Panc1 (cell line): Measurements from ENCODE around the gene OR6B1. TPM values are rescaled to one million over a fixed set of nuclear protein-coding genes. Genes with fewer than 3 reads are reported as not detected.

Experiments
- ATAC-seq: fragments of 200-7000 bp; cut with Tn5 transposase; 2 replicates; pipeline ENCODE4 v1.9.1; 2020; ENCODE audit warnings: mild to moderate bottlenecking, moderate library complexity
- BruUV-seq: library from RNA; stranded (reverse); fragments of 400-500 nt; replicated peaks from 2 replicates; lab custom pipeline; 2021; lab: Mats Ljungman, UMichigan
- CTCF ChIA-PET: fragments of 300-600 bp; sonication (Branson Sonifier 250); formaldehyde crosslinking; loops from one replicate; lab custom pipeline; 2022; ENCODE audit warnings: antibody characterized with exemption; lab: Charles Lee
- POLR2A ChIA-PET: fragments of 300-600 bp; sonication (Branson Sonifier 250); formaldehyde crosslinking; loops from one replicate; lab custom pipeline; 2022; ENCODE audit warnings: antibody characterized with exemption; lab: Charles Lee
- DNase-seq: peaks from one replicate; pipeline ENCODE4 v3.0.0-alpha.2; 2010; ENCODE audit warnings: low read depth, low spot score
- H3K27ac ChIP-seq: 2 replicates; pipeline ENCODE4 v1.5.1; 2011; ENCODE audit warnings: mild to moderate bottlenecking, low read length, inconsistent platforms
- H3K27me3 ChIP-seq: fragments of 200-500 bp; sonication (Bioruptor generic); 2 replicates; pipeline ENCODE4 v1.6.0; 2014; ENCODE audit warnings: low read length, inconsistent platforms; ENCODE audit not compliant: control insufficient read depth, insufficient read depth
- H3K36me3 ChIP-seq: fragments of 200-500 bp; sonication (Bioruptor generic); 2 replicates; pipeline ENCODE4 v1.5.1; 2014; ENCODE audit warnings: inconsistent platforms, mild to moderate bottlenecking, low read length, moderate library complexity; ENCODE audit not compliant: control insufficient read depth, insufficient read depth
- H3K4me1 ChIP-seq: 2 replicates; pipeline ENCODE4 v1.5.1; 2011; ENCODE audit warnings: inconsistent platforms, mild to moderate bottlenecking, low read length, moderate library complexity; ENCODE audit not compliant: control insufficient read depth, insufficient read depth
- H3K4me3 ChIP-seq, 2 experiments: 2 replicates each; pipeline ENCODE4 v1.5.1; 2011 to 2012; ENCODE audit warnings: low read depth in 2 of 2, low read length in 2 of 2, mild to moderate bottlenecking in 2 of 2, inconsistent platforms in 1 of 2, moderate library complexity in 1 of 2
- H3K9me3 ChIP-seq: fragments of 200-500 bp; sonication (Bioruptor generic); 2 replicates; pipeline ENCODE4 v1.5.1; 2014; ENCODE audit warnings: low read depth, mild to moderate bottlenecking, inconsistent platforms, low read length, moderate library complexity; ENCODE audit not compliant: control insufficient read depth, insufficient read depth
- CTCF ChIP-seq: fragments of 450-650 bp; IDR thresholded peaks from 2 replicates; pipeline ENCODE4 v1.5.1; 2017; ENCODE audit warnings: mild to moderate bottlenecking
- POLR2AphosphoS5 ChIP-seq: IDR thresholded peaks from 2 replicates; pipeline ENCODE4 v1.6.1; 2012; ENCODE audit warnings: mild to moderate bottlenecking, low read depth, low read length, moderate library complexity
- REST ChIP-seq, 2 experiments: IDR thresholded peaks; 2 replicates each; pipeline ENCODE4 v1.6.1; 2011 to 2012; ENCODE audit warnings: low read depth in 2 of 2, control low read depth in 1 of 2, low read length in 1 of 2, mild to moderate bottlenecking in 1 of 2, moderate library complexity in 1 of 2; ENCODE audit not compliant: insufficient read depth in 1 of 2
- SIN3A ChIP-seq: IDR thresholded peaks from 2 replicates; pipeline ENCODE4 v1.6.1; 2012; ENCODE audit warnings: low read depth, mild to moderate bottlenecking, low read length, moderate library complexity, borderline replicate concordance; ENCODE audit not compliant: insufficient read depth
- TCF7L2 ChIP-seq: IDR thresholded peaks from 2 replicates; pipeline ENCODE4 v1.6.1; 2011; ENCODE audit warnings: mild to moderate bottlenecking, low read depth, low read length, inconsistent platforms
- in situ Hi-C: cut with HindIII; loops from 2 replicates; pipeline ENCODE4 v1.10.0; 2016; ENCODE audit warnings: low sequenced_read_pairs, low pct_unique_long_range_greater_than_20kb
- intact Hi-C: fragments of 100-400 bp; cut with micrococcal nuclease; formaldehyde crosslinking; loops from one replicate; pipeline ENCODE4 v1.10.0; 2022; ENCODE audit not compliant: unreplicated experiment
- total RNA-seq: library from RNA; stranded (reverse); gene quantifications from one replicate; pipeline ENCODE4 v1.2.1, GENCODE V29; 2021; ENCODE audit not compliant: unreplicated experiment

Gene OR6B1
- total RNA-seq, 1 experiment from 2014 or later: not detected

- BruUV-seq: no TSS peak
Measured at GRCh38 chr7:144022169-144022568, 22.0 kb downstream of the OR6B1 start.

GRCh38 chr7:144023171-144023827, 23.2 kb downstream of the OR6B1 start:
- ChIA-PET CTCF (no interaction called here), POLR2A (no interaction called here)

More at GRCh38 chr7:144022169-144022568, 22.0 kb downstream of the OR6B1 start:
- ATAC-seq: no peak
- in situ Hi-C loops: no loop called here
- ChIA-PET CTCF (no interaction called here), POLR2A (no interaction called here)
- Histone ChIP-seq H3K27ac (no peak overlapping the region), H3K9me3 (no peaks in the 10 kb centered on the region), H3K36me3 (no peaks in the 10 kb centered on the region), H3K4me1 (no peaks in the 10 kb centered on the region), H3K4me3 (no peak overlapping the region), H3K27me3 (0 out of 2 replicates have a peak, but pooled peaks cover 3% of the 10 kb centered on the region)
- TF ChIP-seq POLR2AphosphoS5 (no peak), REST (IDR thresholded peaks at IDR 0.05; ENCODE audit: insufficient read depth in 1 of 2, low read depth in 2 of 2, low read length in 1 of 2) (no peak), CTCF (no peak), SIN3A (no peak), TCF7L2 (no peak)
- no peak for DNase-seq
- intact Hi-C loops: no loop called here

More at GRCh38 chr7:144023171-144023827, 23.2 kb downstream of the OR6B1 start:
- DNase-seq (no peak), ATAC-seq (no peak)
- peaks cover 6% of the 10 kb centered on the region; the same call in 1 of the 2 replicates for H3K27me3 ChIP-seq
- intact Hi-C loops (no loop called here), in situ Hi-C loops (no loop called here)
- H3K4me3 ChIP-seq: no peak overlapping the region
- TF ChIP-seq REST (IDR thresholded peaks at IDR 0.05; ENCODE audit: insufficient read depth in 1 of 2, low read depth in 2 of 2, low read length in 1 of 2): no peak
- no peak for TF ChIP-seq TCF7L2
- no peak for TF ChIP-seq POLR2AphosphoS5
- TF ChIP-seq SIN3A: no peak
- no peak for TF ChIP-seq CTCF
- H3K36me3 ChIP-seq: no peaks in the 10 kb centered on the region
- H3K4me1 ChIP-seq: no peaks in the 10 kb centered on the region
- H3K27ac ChIP-seq: no peak overlapping the region
- BruUV-seq: no TSS peak
- no peaks in the 10 kb centered on the region for H3K9me3 ChIP-seq
